HG02938 (cell line): ENCODE measurements around the gene CYTH3.
"Not testable (repeated sequence)": the region's sequence is repeated elsewhere in the genome, so short reads cannot be mapped to it uniquely, and the experiment has no call there.

Experiments
- ATAC-seq: cut with Tn5 transposase; IDR thresholded peaks from one replicate; pipeline ENCODE4 v1.9.1; 2021; ENCODE audit warnings: mild to moderate bottlenecking, moderate library complexity; ENCODE audit not compliant: unreplicated experiment

CYTH3 gene

GRCh38 chr7:6154542-6155404 is 117.7 kb downstream of the CYTH3 start:
- ATAC-seq, result no peak

- no peak for ATAC-seq
Observed at GRCh38 chr7:6153646-6154541, 118.5 kb downstream of the CYTH3 start.

- ATAC-seq, result no peak
Observed at GRCh38 chr7:6151994-6152735, 120.3 kb downstream of the CYTH3 start.

- ATAC-seq, result not testable (repeated sequence)
Observed at GRCh38 chr7:6151527-6151926, 120.9 kb downstream of the CYTH3 start.

- ATAC-seq, result no peak
Observed at GRCh38 chr7:6149996-6150395, 122.4 kb downstream of the CYTH3 start.

- no peak for ATAC-seq
Observed at GRCh38 chr7:6148724-6149360, 123.6 kb downstream of the CYTH3 start.

- ATAC-seq, result no peak
Observed at GRCh38 chr7:6147627-6148026, 124.8 kb downstream of the CYTH3 start.

GRCh38 chr7:6146666-6147065 is 125.8 kb downstream of the CYTH3 start:
- no peak for ATAC-seq

GRCh38 chr7:6143997-6144396 is 128.4 kb downstream of the CYTH3 start:
- ATAC-seq, result no peak

GRCh38 chr7:6142871-6143380 is 129.5 kb downstream of the CYTH3 start:
- ATAC-seq, result no peak

GRCh38 chr7:6139189-6139996 is 133.0 kb downstream of the CYTH3 start:
- no peak for ATAC-seq

- no peak for ATAC-seq
Observed at GRCh38 chr7:6136475-6136874, 135.9 kb downstream of the CYTH3 start.

- ATAC-seq, result no peak
Observed at GRCh38 chr7:6133249-6133648, 139.2 kb downstream of the CYTH3 start.

- ATAC-seq, result no peak
Observed at GRCh38 chr7:6130007-6130587, 142.3 kb downstream of the CYTH3 start.

- no peak for ATAC-seq
Observed at GRCh38 chr7:6128205-6128604, 144.2 kb downstream of the CYTH3 start.

GRCh38 chr7:6127110-6127490 is 145.3 kb downstream of the CYTH3 start:
- no peak for ATAC-seq

- no peak for ATAC-seq
Observed at GRCh38 chr7:6123843-6124242, 148.6 kb downstream of the CYTH3 start.

- ATAC-seq, result no peak
Observed at GRCh38 chr7:6121141-6121540, 151.3 kb downstream of the CYTH3 start.

GRCh38 chr7:6117533-6117932 is 154.9 kb downstream of the CYTH3 start:
- ATAC-seq, result no peak
